Mesodermal cell (in vitro differentiated cells): ENCODE results near the gene DCK. TPM values are rescaled to one million over a fixed set of nuclear protein-coding genes. Genes with fewer than 3 reads are reported as not detected.
A peak's percentile ranks its signal among the peaks of the same experiment; 100 is the strongest.

Source experiments
- H3K27ac ChIP-seq: 2 replicates; pipeline ENCODE4 v1.7.0; 2013; ENCODE audit warnings: mild to moderate bottlenecking, low read depth, low read length, moderate library complexity; ENCODE audit not compliant: severe bottlenecking
- H3K36me3 ChIP-seq: 2 replicates; pipeline ENCODE4 v1.7.1; 2013; ENCODE audit warnings: mild to moderate bottlenecking, low read length, moderate library complexity; ENCODE audit not compliant: control insufficient read depth, insufficient read depth
- H3K4me1 ChIP-seq: one replicate; pipeline ENCODE4 v1.7.1; 2013; ENCODE audit warnings: mild to moderate bottlenecking, low read length; ENCODE audit not compliant: insufficient read depth, control insufficient read depth, poor library complexity, severe bottlenecking
- H3K4me3 ChIP-seq: 2 replicates; pipeline ENCODE4 v1.7.0; 2013; ENCODE audit warnings: low read length, control low read depth, mild to moderate bottlenecking; ENCODE audit not compliant: insufficient read depth, poor library complexity, severe bottlenecking; ENCODE audit errors: extremely low read depth
- H3K9me3 ChIP-seq: 2 replicates; pipeline ENCODE4 v1.7.1; 2013; ENCODE audit warnings: mild to moderate bottlenecking, low read length, moderate library complexity; ENCODE audit not compliant: control insufficient read depth
- WGBS, 2 experiments: methylation state at CpG; one replicate each; pipeline ENCODE4 v1.1.5; 2013; ENCODE audit warnings: missing lambda C conversion rate in 2 of 2; ENCODE audit not compliant: insufficient coverage in 2 of 2; 5-methylcytosine and 5-hydroxymethylcytosine counted together
- polyA plus RNA-seq, 2 experiments: library from polyadenylated mRNA; stranded (reverse); fragments of 50-300 nt; gene quantifications; one replicate each; pipeline ENCODE4 v1.2.3, GENCODE V29; 2013

DCK gene
- polyA plus RNA-seq (2013, experiment 1 of 2) = 23.8 TPM
- 23.0 TPM for polyA plus RNA-seq (2013, experiment 2 of 2)

DNA sequence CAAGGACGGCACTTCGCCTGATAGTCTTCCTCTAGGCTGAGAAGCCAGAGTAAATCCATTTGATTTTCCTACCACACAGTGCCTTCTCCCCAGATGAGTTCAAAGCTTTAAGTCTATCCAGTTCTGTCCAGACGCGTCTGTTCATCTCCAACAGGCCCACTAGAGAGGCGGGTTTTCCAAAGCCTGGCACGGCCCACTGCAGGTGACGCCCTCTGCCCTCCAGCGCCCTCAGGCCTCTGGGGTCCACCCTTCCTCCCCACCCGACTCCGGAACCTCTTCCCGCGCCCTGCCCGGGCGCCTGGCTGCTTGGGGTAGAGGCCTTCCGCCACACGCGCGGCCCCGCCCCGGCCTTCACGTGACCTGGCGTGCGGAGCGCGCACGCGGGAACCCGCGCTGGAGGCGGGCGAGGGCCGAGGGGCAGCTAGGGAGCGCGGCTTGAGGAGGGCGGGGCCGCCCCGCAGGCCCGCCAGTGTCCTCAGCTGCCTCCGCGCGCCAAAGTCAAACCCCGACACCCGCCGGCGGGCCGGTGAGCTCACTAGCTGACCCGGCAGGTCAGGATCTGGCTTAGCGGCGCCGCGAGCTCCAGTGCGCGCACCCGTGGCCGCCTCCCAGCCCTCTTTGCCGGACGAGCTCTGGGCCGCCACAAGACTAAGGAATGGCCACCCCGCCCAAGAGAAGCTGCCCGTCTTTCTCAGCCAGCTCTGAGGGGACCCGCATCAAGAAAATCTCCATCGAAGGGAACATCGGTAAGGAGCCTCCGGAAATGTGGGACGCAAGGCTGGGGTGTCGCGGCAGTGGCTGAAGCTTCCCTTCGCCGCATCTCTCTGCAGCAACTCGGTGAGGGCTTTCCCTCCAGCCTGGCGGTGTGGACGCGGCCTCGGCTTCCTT lies at the start of gene DCK:
TSS of gene DCK (plus strand) at position 469 of the 888 bp plus-strand sequence. CDS start at position 656, 187 bp downstream.
- peaks cover 12% of the 10 kb centered on the region for H3K9me3 ChIP-seq
- H3K4me3 ChIP-seq = peak within 1 kb of the TSS; percentile 71
- H3K36me3 ChIP-seq = peaks cover 28% of the 10 kb centered on the region
- H3K27ac ChIP-seq = peak within 1 kb of the TSS; percentile 90
- WGBS, 2 experiments = 3% methylated on average over 43 to 57 of the region's 74 CpGs
- peaks cover 4% of the 10 kb centered on the region for H3K4me1 ChIP-seq

DNA sequence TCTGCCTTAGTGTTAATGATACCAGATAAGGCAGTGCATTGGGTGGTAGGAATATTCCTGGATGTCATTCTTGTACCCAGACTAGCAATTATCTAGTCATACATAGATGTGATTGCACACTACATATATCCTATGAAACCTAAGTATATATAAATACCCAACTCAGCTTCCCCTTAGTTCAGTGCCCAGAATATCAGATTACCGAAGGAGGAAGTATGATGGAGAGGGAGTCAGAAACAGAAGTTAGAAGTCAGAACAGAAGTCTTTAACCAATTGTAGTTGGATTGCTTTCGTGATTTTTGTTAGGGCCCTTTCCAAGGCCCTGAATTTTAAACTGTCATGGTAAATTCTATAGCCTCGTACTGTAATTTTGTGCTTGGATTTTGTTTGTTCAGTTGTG lies 48.4 kb upstream of the DCK start:
- H3K4me3 ChIP-seq = no peak overlapping the region
- peak overlapping the region; percentile 55 for H3K27ac ChIP-seq
- peaks cover 17% of the 10 kb centered on the region for H3K4me1 ChIP-seq
- 100% methylated on average over 1 of the region's 3 CpGs for WGBS, 2 experiments
- H3K36me3 ChIP-seq = peaks cover 4% of the 10 kb centered on the region
- H3K9me3 ChIP-seq = no peaks in the 10 kb centered on the region

DNA sequence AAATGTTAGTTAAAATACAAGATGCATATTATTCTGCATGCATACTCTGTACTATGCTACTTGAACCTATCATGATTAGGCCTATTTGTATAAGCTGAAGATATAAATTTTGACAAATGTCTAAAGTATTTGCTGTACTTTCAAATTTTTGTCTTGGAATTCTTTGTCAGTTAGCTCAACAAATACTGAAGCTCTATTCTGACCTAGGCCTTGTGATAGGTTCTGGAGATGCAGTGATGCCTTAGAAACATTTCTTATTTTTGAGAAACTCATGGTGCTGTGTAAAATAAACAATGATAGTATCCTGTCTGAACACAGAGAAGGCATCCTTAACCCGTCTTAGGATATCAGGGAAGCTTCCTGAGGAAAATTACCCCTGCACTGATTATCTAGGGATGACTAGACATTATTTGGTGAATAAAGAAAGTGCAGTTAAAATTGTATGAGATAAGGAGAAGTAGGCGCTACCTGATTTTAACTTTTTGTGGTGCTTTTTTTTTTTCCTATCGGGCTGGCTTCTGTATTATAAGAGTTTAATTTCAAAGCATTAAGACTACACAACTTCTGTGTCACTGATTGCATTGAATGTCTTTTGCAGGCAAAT lies 47.9 kb upstream of the DCK start:
- Histone ChIP-seq H3K9me3 (no peaks in the 10 kb centered on the region), H3K4me1 (peaks cover 17% of the 10 kb centered on the region), H3K27ac (peak overlapping the region; percentile 55), H3K36me3 (peaks cover 6% of the 10 kb centered on the region), H3K4me3 (no peak overlapping the region)
- 100% methylated on average over 2 of the region's 3 CpGs; no CpG with 5 or more reads in 1 of the 2 experiments for WGBS, 2 experiments

DNA sequence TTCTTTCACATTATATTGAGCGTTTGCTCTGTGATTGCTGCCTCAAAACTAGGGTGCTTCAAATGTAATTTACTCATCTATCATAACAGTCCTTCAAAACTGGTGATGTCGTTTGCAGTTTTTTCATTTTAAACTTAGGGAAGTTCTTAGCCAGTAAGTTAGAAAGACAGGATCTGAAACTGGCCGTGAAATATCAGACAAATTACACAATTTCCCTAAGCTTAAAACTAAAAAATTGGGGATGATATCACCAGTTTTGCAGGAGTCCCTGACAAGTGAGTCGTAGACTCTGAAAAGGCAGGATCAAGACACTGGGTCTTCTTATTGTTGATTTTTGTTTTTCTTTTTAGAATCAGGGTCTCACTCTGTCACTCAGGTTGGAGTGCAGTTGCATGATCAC lies 46.5 kb upstream of the DCK start:
- WGBS, 2 experiments = 83% methylated on average over 1 of the region's 4 CpGs; no CpG with 5 or more reads in 1 of the 2 experiments
- Histone ChIP-seq H3K4me3 (no peak overlapping the region), H3K9me3 (no peaks in the 10 kb centered on the region)

DNA sequence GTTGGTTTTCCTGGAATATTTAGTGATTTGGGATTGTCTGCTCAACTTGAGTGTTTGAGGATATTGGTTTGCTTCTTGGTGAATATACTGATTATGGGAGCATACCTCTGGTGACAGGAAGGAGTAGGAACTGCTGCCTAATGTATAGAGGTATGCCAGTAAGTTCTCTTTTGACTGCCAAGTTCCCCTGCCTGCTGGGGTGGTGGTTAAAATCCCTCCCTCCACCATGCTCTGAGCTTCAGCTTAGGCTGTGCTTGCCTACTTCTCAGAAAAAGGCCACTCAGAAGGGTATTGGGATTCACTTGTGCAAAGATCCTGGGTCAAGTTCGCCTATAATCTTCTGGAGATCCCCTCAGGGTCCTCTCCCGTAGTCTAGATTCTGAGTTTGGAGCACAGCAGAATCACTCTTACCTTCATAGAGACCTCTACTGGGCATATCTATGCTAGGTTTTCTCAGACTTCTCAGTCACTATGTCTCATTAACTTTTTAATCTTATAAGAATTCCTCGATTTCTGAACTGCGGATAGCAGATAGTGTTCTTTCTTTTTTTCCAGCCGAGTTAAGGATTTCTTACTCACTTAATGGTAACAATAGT lies 44.7 kb upstream of the DCK start:
- Histone ChIP-seq H3K36me3 (peaks cover 19% of the 10 kb centered on the region), H3K4me1 (peaks cover 17% of the 10 kb centered on the region), H3K4me3 (no peak overlapping the region), H3K9me3 (no peaks in the 10 kb centered on the region), H3K27ac (no peak overlapping the region)
- WGBS, 2 experiments = 89 to 94% methylated on average over 2 to 4 of the region's 5 CpGs

More for the DNA sequence above, 46.5 kb upstream of the DCK start:
- Histone ChIP-seq H3K4me1 (peaks cover 17% of the 10 kb centered on the region), H3K36me3 (peaks cover 19% of the 10 kb centered on the region), H3K27ac (no peak overlapping the region)

DNA sequence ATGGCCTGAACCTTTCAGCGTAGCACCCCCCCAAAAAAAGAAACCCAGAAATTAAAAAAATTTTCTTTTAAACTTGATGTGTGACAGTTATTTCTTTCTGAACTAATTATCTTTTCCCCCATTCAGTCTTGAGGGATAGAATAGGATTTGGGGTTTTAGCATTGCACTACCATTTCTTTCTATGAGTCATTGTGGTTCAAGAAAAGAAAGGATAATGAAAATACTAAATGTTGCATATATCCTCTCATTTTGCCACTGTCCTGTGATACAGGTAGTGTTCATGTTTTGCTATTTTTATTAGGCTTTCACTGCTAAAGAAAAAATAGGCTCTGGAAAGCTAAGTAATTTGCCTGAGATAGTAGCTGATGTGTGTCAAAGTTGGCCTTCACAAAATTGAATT lies 39.4 kb upstream of the DCK start:
- no CpG with 5 or more reads among the region's 1 CpG for WGBS, 2 experiments
- no peaks in the 10 kb centered on the region for H3K9me3 ChIP-seq
- H3K36me3 ChIP-seq = peaks cover 19% of the 10 kb centered on the region
- no peaks in the 10 kb centered on the region for H3K4me1 ChIP-seq
- no peak overlapping the region for H3K27ac ChIP-seq
- no peak overlapping the region for H3K4me3 ChIP-seq

DNA sequence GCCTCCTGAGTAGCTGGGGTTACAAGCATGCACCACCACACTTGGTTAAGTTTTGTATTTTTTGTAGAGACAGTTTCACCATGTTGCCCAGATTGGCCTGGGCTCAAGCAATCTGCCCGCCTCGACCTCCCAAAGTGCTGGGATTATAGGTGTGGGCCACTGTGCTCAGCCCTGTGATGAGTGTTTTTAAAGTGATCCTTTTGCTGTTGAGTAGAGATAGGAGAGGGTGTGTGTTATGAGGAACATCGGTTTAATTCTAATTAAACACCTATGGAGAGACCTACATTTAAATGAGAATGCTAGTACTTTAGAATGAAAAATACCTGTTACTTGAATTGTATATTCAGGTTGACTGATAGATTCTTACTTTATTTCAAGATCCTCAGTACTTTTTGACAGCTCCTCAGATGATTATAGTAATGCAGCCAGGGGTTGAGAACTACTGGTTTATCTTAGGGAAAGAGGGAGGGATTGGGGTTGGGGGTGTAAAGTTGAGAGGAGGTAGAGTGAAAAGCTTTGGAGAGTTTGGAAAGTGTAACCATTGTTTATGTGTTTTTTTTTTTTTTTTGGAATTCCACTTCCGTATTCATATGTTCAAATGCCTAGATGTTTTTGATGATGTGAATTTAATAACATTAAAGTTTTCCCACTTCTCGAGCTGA lies 36.8 kb upstream of the DCK start:
- H3K9me3 ChIP-seq = no peaks in the 10 kb centered on the region
- no peak overlapping the region for H3K27ac ChIP-seq
- peaks cover 29% of the 10 kb centered on the region for H3K36me3 ChIP-seq
- H3K4me3 ChIP-seq = no peak overlapping the region
- 83 to 89% methylated on average over 2 of the region's 5 CpGs for WGBS, 2 experiments
- H3K4me1 ChIP-seq = no peaks in the 10 kb centered on the region

DNA sequence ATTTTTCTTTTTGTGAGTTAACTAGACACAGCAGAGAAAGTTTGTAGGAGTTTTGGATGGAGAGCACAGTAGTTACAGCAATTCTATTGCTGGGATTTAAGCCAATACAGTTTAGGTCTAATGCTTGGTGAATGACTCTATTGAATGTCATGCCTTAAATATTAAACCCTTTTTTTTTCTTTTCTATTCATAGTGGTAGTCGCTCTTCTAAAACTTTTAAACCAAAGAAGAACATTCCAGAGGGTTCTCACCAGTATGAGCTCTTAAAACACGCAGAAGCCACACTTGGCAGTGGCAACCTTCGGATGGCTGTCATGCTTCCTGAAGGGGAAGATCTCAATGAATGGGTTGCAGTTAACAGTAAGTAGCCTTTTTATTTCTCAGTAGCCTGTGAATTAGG lies 34.8 kb upstream of the DCK start:
- Histone ChIP-seq H3K36me3 (peaks cover 45% of the 10 kb centered on the region), H3K4me1 (no peaks in the 10 kb centered on the region), H3K9me3 (no peaks in the 10 kb centered on the region), H3K4me3 (no peak overlapping the region), H3K27ac (no peak overlapping the region)
- WGBS, 2 experiments = 100% methylated on average over 2 to 3 of the region's 3 CpGs

DNA sequence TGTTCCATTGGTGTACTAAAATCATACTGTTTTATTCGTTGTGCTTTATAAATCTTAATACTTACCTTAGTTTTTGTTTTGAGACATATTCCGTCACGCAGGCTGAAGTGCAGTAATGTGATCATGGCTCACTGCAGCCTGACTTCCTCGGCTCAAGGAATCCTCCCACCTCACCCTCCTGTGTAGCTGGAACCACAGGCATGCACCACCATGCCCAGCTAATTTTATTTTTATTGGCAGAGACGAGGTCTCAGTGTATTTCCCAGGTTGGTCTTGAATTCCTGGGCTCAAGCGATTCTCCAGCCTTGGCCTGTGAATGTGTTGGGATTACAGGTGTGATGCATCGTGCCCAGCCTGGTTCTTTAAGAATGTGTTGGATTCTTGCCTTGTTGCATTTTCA lies 24.4 kb upstream of the DCK start:
- H3K4me1 ChIP-seq = no peaks in the 10 kb centered on the region
- no peak overlapping the region for H3K27ac ChIP-seq
- no peak overlapping the region for H3K4me3 ChIP-seq
- H3K9me3 ChIP-seq = no peaks in the 10 kb centered on the region
- 83 to 100% methylated on average over 4 of the region's 7 CpGs for WGBS, 2 experiments
- peaks cover 71% of the 10 kb centered on the region for H3K36me3 ChIP-seq

DNA sequence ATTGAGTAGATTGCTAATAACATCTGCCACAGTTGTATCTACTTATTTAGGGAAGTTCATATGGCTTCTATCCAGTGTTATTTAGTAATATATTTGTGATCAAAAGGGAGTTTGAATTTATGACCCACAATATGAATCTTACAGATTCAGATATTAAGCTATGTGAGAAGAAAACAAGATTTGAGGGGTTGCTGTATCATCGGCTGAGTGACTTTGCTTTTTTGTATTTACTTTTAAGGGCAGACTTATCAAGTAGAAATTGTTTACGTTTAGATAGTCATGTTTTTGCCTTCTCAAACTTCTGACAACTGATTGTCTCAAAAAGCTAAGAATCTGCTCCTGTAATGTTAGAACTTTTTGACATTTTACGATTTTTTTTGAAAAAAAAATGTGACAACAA lies 17.2 kb upstream of the DCK start:
- Histone ChIP-seq H3K9me3 (no peaks in the 10 kb centered on the region), H3K27ac (no peak overlapping the region), H3K4me1 (no peaks in the 10 kb centered on the region), H3K4me3 (no peak overlapping the region), H3K36me3 (peaks cover 73% of the 10 kb centered on the region)
- 100% methylated on average over 1 of the region's 3 CpGs; no CpG with 5 or more reads in 1 of the 2 experiments for WGBS, 2 experiments
